Occipital lobe (tissue), 2 donors: ENCODE data around the gene PHAF1. TPM values are rescaled to one million over a fixed set of nuclear protein-coding genes. Genes with fewer than 3 reads are reported as not detected.
A peak's percentile ranks its signal among the peaks of the same experiment; 100 is the strongest.

Source experiments
- DNase-seq: peaks from one replicate; lab custom pipeline; 2025; lab: John Stamatoyannopoulos, UW
- total RNA-seq: library from RNA; depleted of rRNA; stranded (reverse); fragments of >200 nt; gene quantifications from one replicate; pipeline ENCODE4 v1.2.3, GENCODE V29; 2014

The PHAF1 gene
- 19.8 TPM for total RNA-seq

GRCh38 chr16:67109407-67110135 is at the start of gene PHAF1:
TSS of gene PHAF1 (plus strand) at chr16:67109941. CDS start at chr16:67110176, 235 bp downstream.
- DNase-seq: peak; percentile 91

- no peak for DNase-seq
Measured at GRCh38 chr16:67063008-67063407, 46.7 kb upstream of the PHAF1 start.

- no peak for DNase-seq
Measured at GRCh38 chr16:67068212-67068753, 41.5 kb upstream of the PHAF1 start.

- DNase-seq: no peak
Measured at GRCh38 chr16:67071476-67072048, 38.2 kb upstream of the PHAF1 start.

- DNase-seq: no peak
Measured at GRCh38 chr16:67075331-67075730, 34.4 kb upstream of the PHAF1 start.

- no peak for DNase-seq
Measured at GRCh38 chr16:67077871-67078270, 31.9 kb upstream of the PHAF1 start.

GRCh38 chr16:67082100-67082499 is 27.6 kb upstream of the PHAF1 start:
- DNase-seq: no peak

GRCh38 chr16:67082891-67083290 is 26.9 kb upstream of the PHAF1 start:
- DNase-seq: no peak

GRCh38 chr16:67084345-67085028 is 25.3 kb upstream of the PHAF1 start:
- no peak for DNase-seq

GRCh38 chr16:67086822-67087221 is 22.9 kb upstream of the PHAF1 start:
- DNase-seq: no peak

- no peak for DNase-seq
Measured at GRCh38 chr16:67087291-67087690, 22.4 kb upstream of the PHAF1 start.

GRCh38 chr16:67087803-67088202 is 21.9 kb upstream of the PHAF1 start:
- no peak for DNase-seq

GRCh38 chr16:67088551-67088950 is 21.2 kb upstream of the PHAF1 start:
- DNase-seq: no peak

- DNase-seq: no peak
Measured at GRCh38 chr16:67089101-67089500, 20.6 kb upstream of the PHAF1 start.

GRCh38 chr16:67091906-67092566 is 17.7 kb upstream of the PHAF1 start:
- no peak for DNase-seq

GRCh38 chr16:67093098-67093726 is 16.5 kb upstream of the PHAF1 start:
- no peak for DNase-seq

GRCh38 chr16:67098599-67098998 is 11.1 kb upstream of the PHAF1 start:
- DNase-seq: no peak

GRCh38 chr16:67100569-67101310 is 9.0 kb upstream of the PHAF1 start:
- DNase-seq: no peak

GRCh38 chr16:67101311-67102082 is 8.2 kb upstream of the PHAF1 start:
- DNase-seq: no peak

- no peak for DNase-seq
Measured at GRCh38 chr16:67104061-67104460, 5.7 kb upstream of the PHAF1 start.
